8988T (cell line): Measurements from ENCODE around the gene HERC2.
"Not testable (repeated sequence)": the region's sequence is repeated elsewhere in the genome, so short reads cannot be mapped to it uniquely, and the experiment has no call there.

ENCODE experiments used
- DNase-seq: peaks from one replicate; pipeline ENCODE4 v3.0.0; 2011

The HERC2 gene

GRCh38 chr15:28221696-28222095, 100.3 kb downstream of the HERC2 start:
- not testable (repeated sequence) for DNase-seq

DNA sequence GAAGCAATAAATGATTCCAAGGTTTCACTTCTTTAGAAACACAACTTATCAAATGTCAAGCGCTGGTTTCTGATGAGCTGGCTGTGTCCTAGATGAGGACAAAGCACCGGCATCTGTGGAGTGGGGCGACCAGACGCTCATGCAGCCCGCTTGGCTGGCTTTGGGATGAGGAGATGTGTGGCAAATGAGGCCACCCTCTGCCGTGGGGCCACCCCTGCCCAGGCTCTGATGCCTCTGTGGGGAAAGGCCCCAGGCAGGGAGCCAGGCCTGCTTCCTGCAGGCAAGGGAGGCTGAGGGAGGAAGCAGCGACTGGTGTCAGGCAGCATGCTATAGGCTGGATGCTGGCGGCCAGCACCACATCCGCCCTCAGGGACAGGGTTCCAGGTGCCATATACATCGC, 102.9 kb downstream of the HERC2 start:
- no peak for DNase-seq

- DNase-seq: not testable (repeated sequence)
These were observed 104.9 kb downstream of the HERC2 start for GRCh38 chr15:28216946-28217546.

DNA sequence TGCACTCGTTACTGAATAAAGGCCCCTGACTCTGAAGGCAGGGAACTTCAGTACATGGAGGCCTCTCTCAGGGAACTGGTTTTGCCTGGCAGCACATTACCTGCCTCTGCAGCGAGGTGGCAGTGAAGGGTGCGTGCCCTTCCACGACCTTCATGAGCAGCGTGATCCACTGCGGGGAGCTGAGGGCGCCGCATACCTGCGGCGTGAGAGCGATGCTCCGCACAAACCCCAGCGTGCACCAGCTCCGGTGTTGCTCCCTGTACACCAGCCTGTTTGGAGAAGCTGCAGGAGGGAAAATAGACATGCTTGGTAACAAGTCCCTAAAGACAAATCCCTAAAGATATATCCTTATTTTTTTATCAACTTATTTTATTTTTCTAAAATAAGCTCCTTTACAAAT, 106.5 kb downstream of the HERC2 start:
- DNase-seq: not testable (repeated sequence)

- DNase-seq: not testable (repeated sequence)
These were observed 107.8 kb downstream of the HERC2 start for GRCh38 chr15:28214006-28214790.

- not testable (repeated sequence) for DNase-seq
These were observed 108.6 kb downstream of the HERC2 start for GRCh38 chr15:28213393-28213792.

- no peak for DNase-seq
These were observed 113.4 kb downstream of the HERC2 start for GRCh38 chr15:28208583-28208982.

GRCh38 chr15:28205640-28206039, 116.3 kb downstream of the HERC2 start:
- DNase-seq: not testable (repeated sequence)

DNA sequence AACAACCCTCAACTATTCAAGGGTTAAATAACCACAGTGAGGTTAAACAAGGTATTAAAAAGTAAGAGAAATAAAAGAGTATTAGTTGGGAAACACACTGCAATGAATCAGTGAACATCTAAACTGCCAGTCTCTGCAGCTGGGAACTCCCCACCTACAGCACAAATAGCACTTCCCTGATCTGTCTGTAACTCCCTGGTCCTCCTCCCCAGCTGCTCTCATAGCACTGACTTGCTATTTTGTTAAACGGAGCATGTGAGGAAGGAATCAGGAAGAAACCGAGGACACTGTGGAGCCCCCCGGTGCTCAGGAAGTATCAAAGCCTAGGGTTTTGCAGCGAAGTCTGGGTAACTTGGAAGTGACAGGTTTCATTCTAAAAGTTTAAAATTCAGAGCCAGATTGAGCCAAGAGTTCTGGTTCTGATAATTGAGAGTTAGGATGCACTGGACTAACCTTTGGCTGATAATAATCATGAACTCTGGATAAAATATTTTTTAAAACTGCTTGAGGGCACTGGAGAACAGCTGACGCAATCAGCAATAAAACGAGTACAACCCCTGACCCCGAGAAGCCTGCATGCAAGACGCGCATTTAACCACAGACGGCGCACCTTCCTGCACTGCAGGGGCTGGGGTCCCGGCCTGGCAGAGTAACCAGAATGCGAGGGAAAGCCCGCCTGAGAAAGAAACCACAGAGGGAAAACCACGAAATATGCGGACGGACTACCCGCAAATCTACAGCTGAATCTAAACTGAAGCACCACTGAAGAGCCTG, 118.7 kb downstream of the HERC2 start:
- not testable (repeated sequence) for DNase-seq

DNA sequence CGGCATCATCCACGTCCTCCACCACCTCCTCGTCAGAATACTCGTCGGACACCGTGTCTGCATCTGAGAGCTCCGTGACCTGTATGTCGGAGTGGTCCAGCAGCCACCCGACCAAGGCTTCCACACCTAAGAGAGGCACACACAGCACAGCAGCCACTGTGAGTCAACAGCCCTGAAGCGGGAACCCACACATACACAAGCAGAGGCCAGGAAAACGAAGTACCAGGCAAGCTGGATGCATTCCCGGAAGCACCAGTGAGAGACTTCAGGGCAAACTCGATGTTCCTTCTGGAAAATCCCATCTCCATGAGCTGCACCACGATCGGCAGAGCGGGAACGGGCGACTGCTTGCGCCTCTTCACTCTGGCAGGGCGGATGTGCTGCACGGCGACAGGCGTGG, 119.9 kb downstream of the HERC2 start:
- not testable (repeated sequence) for DNase-seq

- DNase-seq: not testable (repeated sequence)
These were observed 123.8 kb downstream of the HERC2 start for GRCh38 chr15:28198215-28198614.

GRCh38 chr15:28197694-28198093, 124.3 kb downstream of the HERC2 start:
- DNase-seq: not testable (repeated sequence)

- not testable (repeated sequence) for DNase-seq
These were observed 125.4 kb downstream of the HERC2 start for GRCh38 chr15:28196581-28196980.

- no peak for DNase-seq
These were observed 129.2 kb downstream of the HERC2 start for GRCh38 chr15:28192772-28193171.

GRCh38 chr15:28191832-28192231, 130.1 kb downstream of the HERC2 start:
- peak; percentile 10 for DNase-seq

DNA sequence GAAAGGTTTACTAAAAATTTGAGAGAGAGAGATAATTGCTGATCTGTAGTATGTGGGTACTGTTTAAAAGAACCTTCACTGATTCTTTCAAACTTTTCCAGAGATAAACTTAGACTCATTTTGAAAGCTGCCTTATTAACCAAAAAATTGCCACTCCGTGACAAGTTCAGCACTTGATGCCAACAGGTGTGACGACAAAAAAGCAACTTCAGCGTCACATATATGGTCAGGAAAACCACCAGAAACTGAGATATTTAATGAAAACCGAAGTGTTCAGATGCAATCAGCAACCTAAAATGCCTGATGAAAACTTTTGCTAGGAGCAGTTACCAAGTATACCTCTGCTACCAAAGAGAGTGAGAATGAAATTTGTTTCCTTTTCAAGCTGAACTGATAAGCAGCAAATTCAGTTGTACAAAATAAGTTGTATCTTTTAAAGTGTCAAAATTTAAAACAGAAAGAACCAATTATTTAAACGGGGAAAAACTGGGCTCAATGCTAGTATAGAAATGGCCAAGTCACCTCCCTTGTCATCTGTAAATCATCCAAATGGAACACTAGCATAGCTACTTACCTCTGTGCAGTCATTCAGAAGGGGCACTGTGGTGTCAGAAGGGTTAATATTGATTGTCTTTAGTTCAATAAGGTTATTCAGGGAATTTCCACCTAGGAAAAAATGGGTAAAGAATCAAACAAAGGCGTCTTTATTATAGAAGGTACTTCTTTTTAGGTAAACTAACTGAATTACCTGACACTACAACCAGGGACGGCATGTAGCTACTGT, 131.4 kb downstream of the HERC2 start:
- DNase-seq: no peak

GRCh38 chr15:28185148-28185895, 136.7 kb downstream of the HERC2 start:
- DNase-seq: no peak

DNA sequence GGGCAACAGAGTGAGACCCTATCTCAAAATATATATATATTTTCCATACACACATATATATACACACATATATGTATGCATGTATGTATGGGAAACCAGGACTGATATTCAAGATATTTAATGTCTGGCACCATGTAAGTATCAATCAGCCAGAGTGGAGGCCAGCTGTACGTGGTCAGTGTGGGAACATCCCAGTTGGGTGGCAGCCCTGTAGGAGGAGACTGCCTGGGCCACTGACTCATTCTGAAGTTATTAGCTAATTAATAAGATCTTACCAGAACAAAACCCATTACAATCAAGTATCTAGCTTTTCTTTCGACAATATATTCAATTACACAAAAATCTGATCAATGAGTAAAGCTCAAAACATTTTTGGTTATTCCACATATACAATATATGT, 137.8 kb downstream of the HERC2 start:
- no peak for DNase-seq

GRCh38 chr15:28182731-28183130, 139.2 kb downstream of the HERC2 start:
- no peak for DNase-seq

DNA sequence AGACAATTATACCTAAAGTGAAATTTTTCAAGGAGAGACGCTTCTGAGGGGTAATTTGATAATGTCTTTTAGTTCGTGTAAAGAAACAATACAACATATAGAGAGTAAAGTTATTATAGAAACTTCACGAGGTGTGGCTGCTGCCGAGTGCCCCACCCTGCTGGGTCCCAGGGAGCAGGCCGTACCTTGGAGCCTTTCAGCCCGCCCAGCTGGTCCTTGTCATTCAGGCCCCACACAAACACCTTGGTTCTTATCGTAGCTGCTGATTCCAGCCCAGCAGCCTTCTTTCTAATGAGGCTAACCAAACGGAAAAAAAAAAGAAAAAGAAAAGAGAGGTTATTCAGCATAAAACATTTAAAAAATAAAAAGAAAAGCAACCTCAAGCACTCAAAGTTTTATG, 139.8 kb downstream of the HERC2 start:
- no peak for DNase-seq

- DNase-seq: no peak
These were observed 140.6 kb downstream of the HERC2 start for GRCh38 chr15:28181366-28181765.

DNA sequence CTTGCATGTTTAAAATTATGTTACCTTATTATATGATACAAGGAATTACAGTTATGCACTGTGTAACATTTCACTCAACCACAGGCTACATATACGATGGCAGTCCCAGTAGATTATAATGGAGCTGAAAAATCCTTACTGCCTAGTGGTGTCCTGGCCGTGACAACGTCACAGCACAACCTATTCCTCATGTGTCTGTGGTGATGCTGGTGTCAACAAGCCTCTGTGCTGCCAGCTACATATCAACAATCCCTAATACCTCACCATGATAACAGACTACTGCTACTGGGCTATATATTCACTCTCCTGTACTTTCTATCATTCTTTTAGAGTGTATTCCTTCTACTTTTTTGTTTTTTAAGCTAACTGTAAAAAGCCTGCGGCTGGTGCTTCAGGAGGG, 142.7 kb downstream of the HERC2 start:
- DNase-seq: no peak
